Activated gamma-delta T cell treated with Interleukin-2 at 50 U/mL for 16 hours (primary cell): Measurements from ENCODE around the gene NTSR1.

Experiments used
- DNase-seq: peaks from one replicate; pipeline ENCODE4 v3.0.0-alpha.2; 2020

Gene NTSR1

GRCh38 chr20:62708591-62709536 lies at the start of gene NTSR1:
Gene NTSR1 (plus strand): TSS chr20:62708836. CDS start chr20:62709208, 372 bp downstream.
- no peak for DNase-seq

- DNase-seq, result no peak
Measured at GRCh38 chr20:62659488-62660239, 49.0 kb upstream of the NTSR1 start.

- DNase-seq, result no peak
Measured at GRCh38 chr20:62660240-62660615, 48.4 kb upstream of the NTSR1 start.

- no peak for DNase-seq
Measured at GRCh38 chr20:62660768-62661167, 47.9 kb upstream of the NTSR1 start.

GRCh38 chr20:62661647-62662046 lies 47.0 kb upstream of the NTSR1 start:
- DNase-seq, result no peak

- no peak for DNase-seq
Measured at GRCh38 chr20:62662422-62662821, 46.2 kb upstream of the NTSR1 start.

- no peak for DNase-seq
Measured at GRCh38 chr20:62663145-62664018, 45.3 kb upstream of the NTSR1 start.

- no peak for DNase-seq
Measured at GRCh38 chr20:62664019-62664971, 44.3 kb upstream of the NTSR1 start.

GRCh38 chr20:62665153-62665754 lies 43.4 kb upstream of the NTSR1 start:
- DNase-seq, result no peak

- DNase-seq, result no peak
Measured at GRCh38 chr20:62665826-62666735, 42.6 kb upstream of the NTSR1 start.

GRCh38 chr20:62666736-62667529 lies 41.7 kb upstream of the NTSR1 start:
- no peak for DNase-seq

- no peak for DNase-seq
Measured at GRCh38 chr20:62667530-62668440, 40.9 kb upstream of the NTSR1 start.

GRCh38 chr20:62668441-62669027 lies 40.1 kb upstream of the NTSR1 start:
- DNase-seq, result peak; percentile 23

GRCh38 chr20:62669249-62669648 lies 39.4 kb upstream of the NTSR1 start:
- no peak for DNase-seq

- DNase-seq, result no peak
Measured at GRCh38 chr20:62670156-62670555, 38.5 kb upstream of the NTSR1 start.

- DNase-seq, result no peak
Measured at GRCh38 chr20:62670998-62671397, 37.6 kb upstream of the NTSR1 start.

- no peak for DNase-seq
Measured at GRCh38 chr20:62671765-62672164, 36.9 kb upstream of the NTSR1 start.

- DNase-seq, result no peak
Measured at GRCh38 chr20:62674370-62674769, 34.3 kb upstream of the NTSR1 start.
